H9 (cell line): ENCODE results near the gene SRRT. TPM values are rescaled to one million over a fixed set of nuclear protein-coding genes. Genes with fewer than 3 reads are reported as not detected.

Experiments
- DNase-seq: peaks from one replicate; pipeline ENCODE4 v3.0.0-alpha.2; 2017
- H2AFZ ChIP-seq: one replicate; pipeline ENCODE4 v1.6.1; 2013; ENCODE audit warnings: mild to moderate bottlenecking, low read length, control low read depth, moderate library complexity
- H2AK5ac ChIP-seq: 2 replicates; pipeline ENCODE4 v1.6.1; 2013; ENCODE audit warnings: low read length, control low read depth, mixed read lengths; ENCODE audit not compliant: insufficient read length
- H2BK120ac ChIP-seq: one replicate; pipeline ENCODE4 v1.6.1; 2013; ENCODE audit warnings: low read depth, mild to moderate bottlenecking, low read length, control low read depth, inconsistent platforms; ENCODE audit not compliant: poor library complexity, severe bottlenecking
- H2BK12ac ChIP-seq: 2 replicates; pipeline ENCODE4 v1.6.1; 2013; ENCODE audit warnings: low read length, control low read depth, mixed read lengths, low read depth; ENCODE audit not compliant: insufficient read length
- H2BK15ac ChIP-seq: 2 replicates; pipeline ENCODE4 v1.6.1; 2013; ENCODE audit warnings: low read depth, low read length, control low read depth
- H2BK20ac ChIP-seq: one replicate; pipeline ENCODE4 v1.6.1; 2013; ENCODE audit warnings: low read depth, mild to moderate bottlenecking, low read length, control low read depth, inconsistent platforms; ENCODE audit not compliant: poor library complexity, severe bottlenecking
- H2BK5ac ChIP-seq: 2 replicates; pipeline ENCODE4 v1.6.1; 2013; ENCODE audit warnings: low read length, control low read depth, mixed read lengths; ENCODE audit not compliant: insufficient read length
- H3K14ac ChIP-seq: 2 replicates; pipeline ENCODE4 v1.6.1; 2013; ENCODE audit warnings: low read length, control low read depth; ENCODE audit not compliant: insufficient read depth
- H3K18ac ChIP-seq: 2 replicates; pipeline ENCODE4 v1.6.1; 2013; ENCODE audit warnings: low read depth, mild to moderate bottlenecking, mixed read lengths, low read length, control low read depth; ENCODE audit not compliant: insufficient read length
- H3K23ac ChIP-seq: 2 replicates; pipeline ENCODE4 v1.6.1; 2013; ENCODE audit warnings: low read length, control low read depth, mixed read lengths, low read depth; ENCODE audit not compliant: insufficient read length
- H3K23me2 ChIP-seq: 2 replicates; pipeline ENCODE4 v1.6.1; 2013; ENCODE audit warnings: low read depth, mild to moderate bottlenecking, mixed read lengths, low read length, control low read depth; ENCODE audit not compliant: insufficient read length, poor library complexity, severe bottlenecking
- H3K27ac ChIP-seq: 2 replicates; pipeline ENCODE4 v1.5.1; 2013; ENCODE audit warnings: low read length, control low read depth, mixed read lengths, low read depth; ENCODE audit not compliant: insufficient read length
- H3K27me3 ChIP-seq: 2 replicates; pipeline ENCODE4 v1.6.1; 2013; ENCODE audit warnings: low read length, control low read depth, inconsistent platforms; ENCODE audit not compliant: insufficient read depth
- H3K4ac ChIP-seq: 2 replicates; pipeline ENCODE4 v1.6.1; 2013; ENCODE audit warnings: low read depth, mild to moderate bottlenecking, control low read depth, inconsistent platforms, low read length, moderate library complexity
- H3K4me1 ChIP-seq: 2 replicates; pipeline ENCODE4 v1.6.1; 2013; ENCODE audit warnings: low read length, control low read depth, inconsistent platforms; ENCODE audit not compliant: insufficient read depth
- H3K4me2 ChIP-seq: 2 replicates; pipeline ENCODE4 v1.6.1; 2013; ENCODE audit warnings: low read length, control low read depth, mixed read lengths; ENCODE audit not compliant: insufficient read length, insufficient read depth
- H3K56ac ChIP-seq: 2 replicates; pipeline ENCODE4 v1.6.1; 2013; ENCODE audit warnings: low read depth, mild to moderate bottlenecking, mixed read lengths, low read length, control low read depth; ENCODE audit not compliant: insufficient read length
- H3K79me1 ChIP-seq: 2 replicates; pipeline ENCODE4 v1.6.1; 2013; ENCODE audit warnings: low read depth, mild to moderate bottlenecking, moderate library complexity, low read length, control low read depth, inconsistent platforms; ENCODE audit not compliant: insufficient read depth, poor library complexity, severe bottlenecking
- H3K79me2 ChIP-seq: 2 replicates; pipeline ENCODE4 v1.6.1; 2013; ENCODE audit warnings: low read length, control low read depth, inconsistent platforms; ENCODE audit not compliant: insufficient read depth
- H3K9ac ChIP-seq: 2 replicates; pipeline ENCODE4 v1.6.1; 2013; ENCODE audit warnings: low read length, control low read depth, mixed read lengths; ENCODE audit not compliant: insufficient read length; ENCODE audit errors: extremely low read depth
- H3K9me3 ChIP-seq: one replicate; pipeline ENCODE4 v1.6.1; 2013; ENCODE audit warnings: low read depth, low read length, inconsistent platforms; ENCODE audit not compliant: control insufficient read depth
- H3T11ph ChIP-seq: one replicate; pipeline ENCODE4 v1.6.1; 2013; ENCODE audit warnings: mild to moderate bottlenecking, low read length, control low read depth, inconsistent platforms
- H4K20me1 ChIP-seq: one replicate; pipeline ENCODE4 v1.6.1; 2013; ENCODE audit not compliant: control insufficient read depth, insufficient read length, insufficient read depth
- H4K5ac ChIP-seq: 2 replicates; pipeline ENCODE4 v1.6.1; 2013; ENCODE audit warnings: low read depth, mild to moderate bottlenecking, mixed read lengths, low read length, control low read depth; ENCODE audit not compliant: insufficient read length
- H4K8ac ChIP-seq: replicated peaks from 2 replicates; pipeline ENCODE4 v1.6.1; 2013; ENCODE audit warnings: low read length, control low read depth, mixed read lengths, low read depth; ENCODE audit not compliant: insufficient read length
- H4K91ac ChIP-seq: 2 replicates; pipeline ENCODE4 v1.6.1; 2013; ENCODE audit warnings: low read depth, mild to moderate bottlenecking, moderate library complexity, mixed read lengths, low read length, control low read depth; ENCODE audit not compliant: insufficient read length
- H3K27ac Mint-ChIP-seq, 3 experiments: 2 replicates in 2 of 3; 3 replicates in 1 of 3; pipeline ENCODE4 v1.8.0; 2020 to 2021; ENCODE audit warnings: mixed read lengths in 3 of 3, mild to moderate bottlenecking in 1 of 3, moderate library complexity in 1 of 3
- H3K27me3 Mint-ChIP-seq: 2 replicates; pipeline ENCODE4 v1.8.0; 2021; ENCODE audit warnings: low read depth, mild to moderate bottlenecking, moderate library complexity, mixed read lengths
- H3K36me3 Mint-ChIP-seq, 3 experiments: 2 replicates in 2 of 3; 3 replicates in 1 of 3; pipeline ENCODE4 v1.8.0; 2020 to 2021; ENCODE audit warnings: low read depth in 3 of 3, mixed read lengths in 3 of 3; ENCODE audit not compliant: insufficient read depth in 1 of 3
- H3K4me1 Mint-ChIP-seq, 2 experiments: 2 replicates each; pipeline ENCODE4 v1.8.0; 2020; ENCODE audit warnings: mixed read lengths in 2 of 2
- H3K4me3 Mint-ChIP-seq, 2 experiments: 2 replicates in 1 of 2; 3 replicates in 1 of 2; pipeline ENCODE4 v1.8.0; 2020 to 2021; ENCODE audit warnings: mild to moderate bottlenecking in 2 of 2, mixed read lengths in 2 of 2, moderate library complexity in 1 of 2
- H3K9me3 Mint-ChIP-seq, 2 experiments: 2 replicates in 1 of 2; 3 replicates in 1 of 2; pipeline ENCODE4 v1.8.0; 2020; ENCODE audit warnings: mild to moderate bottlenecking in 2 of 2, mixed read lengths in 2 of 2, moderate library complexity in 1 of 2
- CTCF ChIP-seq: fragments of 200-600 bp; sonication (generic); conservative IDR thresholded peaks from 3 replicates; pipeline ENCODE4 v1.8.0; 2021; ENCODE audit warnings: antibody characterized with exemption, mild to moderate bottlenecking
- WGBS: extraction: QIAGEN DNeasy Blood & Tissue Kit; methylation state at CpG from one replicate; pipeline ENCODE4 v1.1.7; 2013; ENCODE audit warnings: missing lambda C conversion rate, low lambda C conversion rate, mixed read lengths; ENCODE audit not compliant: insufficient read length; ENCODE audit errors: extremely low coverage; 5-methylcytosine and 5-hydroxymethylcytosine counted together
- total RNA-seq: library from RNA; stranded (reverse); gene quantifications from 2 replicates; pipeline ENCODE4 v1.2.1, GENCODE V29; 2021

The SRRT gene
- total RNA-seq, 1 experiment from 2014 or later, result 373 TPM

GRCh38 chr7:100830396-100830795 lies 44.5 kb upstream of the SRRT start:
- no peak overlapping the region for H2BK15ac ChIP-seq
- H3K4me2 ChIP-seq, result no peak overlapping the region
- H4K8ac ChIP-seq, result no peak overlapping the region
- H4K5ac ChIP-seq, result no peak overlapping the region
- H4K91ac ChIP-seq, result no peak overlapping the region
- no peaks in the 10 kb centered on the region for H3K9me3 ChIP-seq
- no peaks in the 10 kb centered on the region for H4K20me1 ChIP-seq
- no peak overlapping the region for H3K56ac ChIP-seq
- no peak overlapping the region for H2BK5ac ChIP-seq
- H2AK5ac ChIP-seq, result no peak overlapping the region
- no peak overlapping the region for H3K9ac ChIP-seq
- peak overlapping the region in 2 of 3 experiments; percentile 18 to 66; a peak in 3 of 7 replicates for H3K27ac Mint-ChIP-seq
- H3K4me3 Mint-ChIP-seq, result peak overlapping the region in 1 of 2 experiments; percentile 29; a peak in 1 of 5 replicates
- peaks cover 13 to 18% (median 17%) of the 10 kb centered on the region in 3 experiments; a peak in 6 of 7 replicates for H3K36me3 Mint-ChIP-seq
- H3K23ac ChIP-seq, result no peak overlapping the region
- H3K79me2 ChIP-seq, result peaks cover 11% of the 10 kb centered on the region
- H3K14ac ChIP-seq, result no peak overlapping the region
- H3K4me1 ChIP-seq, result peaks cover 3% of the 10 kb centered on the region; the same call in 1 of the 2 replicates
- no peak overlapping the region for H2BK20ac ChIP-seq
- H2BK120ac ChIP-seq, result no peak overlapping the region
- H2AFZ ChIP-seq, result no peak overlapping the region
- peaks cover 12% of the 10 kb centered on the region for H3K23me2 ChIP-seq
- H2BK12ac ChIP-seq, result no peak overlapping the region
- WGBS, result no CpG with 5 or more reads among the region's 4 CpGs
- H3K4me1 Mint-ChIP-seq, result peaks cover 17 to 29% of the 10 kb centered on the region in 2 experiments
- no peak for TF ChIP-seq CTCF
- no peak overlapping the region for H3K4ac ChIP-seq
- no peak overlapping the region for H3K27ac ChIP-seq
- H3K18ac ChIP-seq, result no peak overlapping the region
- no peak for DNase-seq
- H3K79me1 ChIP-seq, result peaks cover 6% of the 10 kb centered on the region
- no peaks in the 10 kb centered on the region; the same call in 1 of the 2 replicates for H3K27me3 Mint-ChIP-seq
- no peaks in the 10 kb centered on the region for H3K27me3 ChIP-seq
- peaks cover 0 to 2% of the 10 kb centered on the region in 2 experiments; a peak in 2 of 5 replicates for H3K9me3 Mint-ChIP-seq
- H3T11ph ChIP-seq, result no peak overlapping the region
